ENCODE results near the gene NRXN3.

Gene NRXN3

GRCh38 chr14:79265366-79265946, 1095.3 kb downstream of the NRXN3 start:
- no peak for TF ChIP-seq CTCF (IDR thresholded peaks at IDR 0.05; ENCODE audit: extremely low read depth, missing control alignments)
- no peak for DNase-seq (ENCODE audit: low spot score)

DNA sequence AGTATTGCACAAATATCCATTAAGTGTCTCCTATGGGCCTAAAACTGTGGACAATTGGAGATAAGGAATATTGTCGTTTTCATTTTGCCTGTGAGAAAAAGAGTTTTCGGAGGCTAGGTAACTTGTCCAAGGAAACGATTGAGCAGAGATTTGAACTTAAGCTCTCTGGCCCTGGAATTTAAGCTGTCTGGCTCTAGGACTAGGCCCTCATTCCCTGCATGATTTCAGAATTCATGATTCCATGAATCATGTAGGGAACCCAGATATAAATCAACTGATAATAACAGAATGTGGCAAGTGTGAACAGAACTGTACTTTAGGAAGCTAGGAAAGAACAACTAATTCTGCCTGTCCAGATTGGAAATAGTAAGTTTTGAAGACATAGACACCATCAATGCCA, 1100.2 kb downstream of the NRXN3 start:
- TF ChIP-seq CTCF (IDR thresholded peaks at IDR 0.05; ENCODE audit: extremely low read depth, missing control alignments), result no peak
- DNase-seq (ENCODE audit: low spot score), result no peak

- TF ChIP-seq CTCF (IDR thresholded peaks at IDR 0.05; ENCODE audit: extremely low read depth, missing control alignments), result no peak
- no peak for DNase-seq (ENCODE audit: low spot score)
These were observed 1100.9 kb downstream of the NRXN3 start for GRCh38 chr14:79271122-79271521.

GRCh38 chr14:79274641-79275291, 1104.6 kb downstream of the NRXN3 start:
- DNase-seq (ENCODE audit: low spot score), result no peak
- TF ChIP-seq CTCF (IDR thresholded peaks at IDR 0.05; ENCODE audit: extremely low read depth, missing control alignments), result no peak

- TF ChIP-seq CTCF (IDR thresholded peaks at IDR 0.05; ENCODE audit: extremely low read depth, missing control alignments), result no peak
- DNase-seq (ENCODE audit: low spot score), result no peak
These were observed 1105.1 kb downstream of the NRXN3 start for GRCh38 chr14:79275292-79275655.

DNA sequence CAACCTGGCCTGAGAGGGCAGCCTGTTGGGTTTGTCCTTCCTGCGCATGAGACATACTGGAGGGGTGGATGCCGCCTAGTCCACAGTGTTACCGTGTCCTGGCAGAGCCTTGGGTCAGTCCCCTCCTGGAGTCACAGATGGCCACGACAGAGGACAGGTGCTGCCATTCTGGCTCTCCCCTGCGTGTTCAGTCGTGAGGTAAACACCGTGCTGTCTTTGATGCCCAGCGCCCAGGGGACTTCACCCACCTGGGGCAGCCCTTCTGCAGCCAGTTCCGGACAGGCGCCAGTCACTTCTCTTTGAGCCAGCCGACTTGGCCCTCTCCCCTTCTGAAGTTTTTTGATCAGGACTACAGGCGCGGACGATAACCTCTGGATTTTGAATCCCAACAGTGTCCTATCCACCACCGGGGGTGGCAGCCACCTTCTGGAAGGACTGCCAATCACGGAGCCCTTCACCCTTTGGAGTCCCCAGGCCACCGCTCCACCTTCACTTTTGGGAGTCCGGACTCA, 1108.2 kb downstream of the NRXN3 start:
- no peak for DNase-seq (ENCODE audit: low spot score)
- no peak for TF ChIP-seq CTCF (IDR thresholded peaks at IDR 0.05; ENCODE audit: extremely low read depth, missing control alignments)

DNA sequence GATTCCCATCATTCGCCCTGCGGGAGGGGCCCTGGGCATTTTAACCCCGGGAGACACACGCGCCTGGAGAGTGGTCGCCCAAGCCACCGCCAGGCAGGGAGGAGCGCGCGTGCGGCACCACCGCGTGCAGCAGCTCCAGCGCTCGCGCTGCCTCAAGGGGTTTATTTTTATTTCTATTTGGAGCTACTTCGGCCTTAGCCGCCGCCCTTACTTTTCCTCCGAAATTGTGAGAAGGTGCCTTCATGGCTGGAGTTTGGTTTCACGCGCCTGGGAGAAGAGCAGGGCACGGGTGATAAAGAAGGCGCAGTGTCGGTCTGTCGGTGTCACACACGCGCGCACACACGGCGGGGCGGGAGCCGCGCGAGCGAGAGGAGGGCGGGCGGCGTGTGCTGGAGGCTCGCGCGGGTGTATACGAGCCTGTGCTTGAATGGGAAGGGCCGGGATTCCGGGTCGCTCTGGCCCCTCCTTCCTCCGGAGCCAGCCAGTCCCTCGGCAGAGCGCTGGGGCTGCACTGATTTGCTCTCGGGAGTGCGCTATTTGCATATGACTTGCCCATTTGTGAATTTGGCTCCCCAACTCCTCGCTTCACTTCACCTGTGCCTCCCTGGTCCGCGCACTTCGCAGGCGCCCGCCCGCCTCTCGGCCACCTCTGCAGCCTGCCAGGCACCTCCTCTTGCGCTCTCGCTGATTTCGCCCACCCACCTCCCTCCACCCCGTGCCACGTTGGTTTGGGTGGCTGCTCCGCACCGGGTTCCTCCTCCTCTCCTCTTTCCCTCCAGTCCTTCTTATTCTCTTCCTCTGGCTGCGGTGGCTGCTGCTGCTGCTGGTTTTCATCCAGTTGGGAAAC, 1108.8 kb downstream of the NRXN3 start:
- TF ChIP-seq CTCF (IDR thresholded peaks at IDR 0.05; ENCODE audit: extremely low read depth, missing control alignments), result no peak
- peak; percentile 13 for DNase-seq (ENCODE audit: low spot score)

Data from GM20000 (cell line).